Spleen (tissue), 7 donors: ENCODE results near the gene MYO1B.

Source experiments
- POLR2A ChIP-seq, 3 donors: fragments of 450-650 bp; IDR thresholded peaks; one replicate each; pipeline ENCODE4 v1.5.1; 2017; ENCODE audit warnings: antibody characterized with exemption in 3 of 3, mild to moderate bottlenecking in 1 of 3
- TF ChIP-seq, protein P1 (sequence below), 11 experiments: fragments of 200-600 bp in 7 of 11; fragments of 450-650 bp in 4 of 11; sonication (generic) in 4 of 11; IDR thresholded peaks in 8 of 11; conservative IDR thresholded peaks in 3 of 11; 1 replicate in 7 of 11; 2 replicates in 4 of 11; pipeline versions ENCODE4 v1.4.0 to v1.8.0; 2016 to 2021; ENCODE audit warnings: antibody characterized with exemption in 11 of 11, inconsistent platforms in 4 of 11, mild to moderate bottlenecking in 1 of 11
- donor health status: DM: no; HTN: no; CAD: no; lungs with moderate emphysema.
- donor health status: DM: no; HTN: no; CAD: no.
- donor health status: DM: no; HTN: no; CAD: no.

DNA sequence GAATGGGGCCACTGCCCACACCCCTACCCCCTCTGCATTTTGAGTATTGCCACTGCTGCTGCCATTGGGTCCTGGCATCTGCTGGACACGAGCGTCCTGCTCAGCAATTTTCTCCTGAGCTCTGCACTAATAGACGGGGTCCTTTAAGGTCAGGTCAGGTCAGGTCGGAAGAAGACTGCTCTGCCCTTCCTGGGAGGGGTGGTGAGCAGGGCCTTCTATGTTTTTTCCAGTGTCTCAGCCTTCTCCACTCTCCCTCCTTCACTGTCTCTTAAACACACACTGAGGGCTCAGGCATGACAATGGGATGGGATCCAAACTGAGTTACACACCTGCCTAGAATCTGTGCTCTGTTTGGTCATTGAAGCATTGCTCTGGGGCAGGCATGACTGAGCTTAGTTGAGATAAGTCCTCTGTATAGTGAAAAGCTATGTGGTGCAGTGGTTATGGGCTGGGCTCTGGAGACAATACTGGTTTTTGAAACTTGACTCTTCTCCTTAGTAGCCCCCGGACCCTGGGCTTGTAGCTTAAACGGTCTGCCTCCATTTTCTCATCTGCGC is 10.6 kb downstream of the MYO1B start:
- TF ChIP-seq, protein P1, sequence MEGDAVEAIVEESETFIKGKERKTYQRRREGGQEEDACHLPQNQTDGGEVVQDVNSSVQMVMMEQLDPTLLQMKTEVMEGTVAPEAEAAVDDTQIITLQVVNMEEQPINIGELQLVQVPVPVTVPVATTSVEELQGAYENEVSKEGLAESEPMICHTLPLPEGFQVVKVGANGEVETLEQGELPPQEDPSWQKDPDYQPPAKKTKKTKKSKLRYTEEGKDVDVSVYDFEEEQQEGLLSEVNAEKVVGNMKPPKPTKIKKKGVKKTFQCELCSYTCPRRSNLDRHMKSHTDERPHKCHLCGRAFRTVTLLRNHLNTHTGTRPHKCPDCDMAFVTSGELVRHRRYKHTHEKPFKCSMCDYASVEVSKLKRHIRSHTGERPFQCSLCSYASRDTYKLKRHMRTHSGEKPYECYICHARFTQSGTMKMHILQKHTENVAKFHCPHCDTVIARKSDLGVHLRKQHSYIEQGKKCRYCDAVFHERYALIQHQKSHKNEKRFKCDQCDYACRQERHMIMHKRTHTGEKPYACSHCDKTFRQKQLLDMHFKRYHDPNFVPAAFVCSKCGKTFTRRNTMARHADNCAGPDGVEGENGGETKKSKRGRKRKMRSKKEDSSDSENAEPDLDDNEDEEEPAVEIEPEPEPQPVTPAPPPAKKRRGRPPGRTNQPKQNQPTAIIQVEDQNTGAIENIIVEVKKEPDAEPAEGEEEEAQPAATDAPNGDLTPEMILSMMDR (IDR thresholded peaks at IDR 0.05 in 8 of 11, conservative IDR thresholded peaks at IDR 0.05 in 3 of 11) = no peak
- no peak for TF ChIP-seq POLR2A (IDR thresholded peaks at IDR 0.05)
